ENCODE results near the gene ASB5.

GRCh38 chr4:176205299-176205698, 63.7 kb downstream of the ASB5 start:
- TF ChIP-seq CTCF (IDR thresholded peaks at IDR 0.05) (no peak), POLR2AphosphoS5 (IDR thresholded peaks at IDR 0.05) (no peak), POLR2A (IDR thresholded peaks at IDR 0.05) (no peak)

All from prostate gland (tissue), 2 donors.